C4-2B (cell line): ENCODE data around the gene PTPRR.

ENCODE experiments used
- ZFX ChIP-seq: fragments of 450-650 bp; IDR thresholded peaks from 2 replicates; pipeline ENCODE4 v1.6.1; 2017
- TF ChIP-seq, protein P1 (sequence below): fragments of 450-650 bp; conservative IDR thresholded peaks from 2 replicates; pipeline ENCODE4 v1.5.1; 2017; ENCODE audit warnings: mild to moderate bottlenecking

DNA sequence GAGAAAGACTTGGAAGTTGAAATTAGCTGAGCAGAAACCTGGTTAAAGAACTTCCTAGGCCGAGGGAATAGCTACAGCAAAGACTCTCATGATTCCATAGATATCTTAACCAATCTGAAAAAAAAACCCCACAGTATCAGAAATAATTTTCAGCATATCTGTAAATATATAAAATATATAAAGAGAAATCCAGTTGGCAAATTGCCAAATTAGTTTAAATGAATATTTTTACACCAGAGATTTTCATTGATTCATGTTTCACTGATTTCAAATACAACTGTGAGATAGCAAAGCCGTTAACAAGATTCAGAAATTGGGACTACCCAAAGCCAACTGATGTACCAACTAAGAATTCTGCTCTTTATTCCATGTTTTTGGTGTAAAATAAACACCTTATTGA is 6.8 kb upstream of the PTPRR start:
- TF ChIP-seq, protein P1, sequence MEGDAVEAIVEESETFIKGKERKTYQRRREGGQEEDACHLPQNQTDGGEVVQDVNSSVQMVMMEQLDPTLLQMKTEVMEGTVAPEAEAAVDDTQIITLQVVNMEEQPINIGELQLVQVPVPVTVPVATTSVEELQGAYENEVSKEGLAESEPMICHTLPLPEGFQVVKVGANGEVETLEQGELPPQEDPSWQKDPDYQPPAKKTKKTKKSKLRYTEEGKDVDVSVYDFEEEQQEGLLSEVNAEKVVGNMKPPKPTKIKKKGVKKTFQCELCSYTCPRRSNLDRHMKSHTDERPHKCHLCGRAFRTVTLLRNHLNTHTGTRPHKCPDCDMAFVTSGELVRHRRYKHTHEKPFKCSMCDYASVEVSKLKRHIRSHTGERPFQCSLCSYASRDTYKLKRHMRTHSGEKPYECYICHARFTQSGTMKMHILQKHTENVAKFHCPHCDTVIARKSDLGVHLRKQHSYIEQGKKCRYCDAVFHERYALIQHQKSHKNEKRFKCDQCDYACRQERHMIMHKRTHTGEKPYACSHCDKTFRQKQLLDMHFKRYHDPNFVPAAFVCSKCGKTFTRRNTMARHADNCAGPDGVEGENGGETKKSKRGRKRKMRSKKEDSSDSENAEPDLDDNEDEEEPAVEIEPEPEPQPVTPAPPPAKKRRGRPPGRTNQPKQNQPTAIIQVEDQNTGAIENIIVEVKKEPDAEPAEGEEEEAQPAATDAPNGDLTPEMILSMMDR, result no peak
- TF ChIP-seq ZFX, result no peak
